ENCODE data around the gene CAPZA2. TPM values are rescaled to one million over a fixed set of nuclear protein-coding genes. Genes with fewer than 3 reads are reported as not detected.

CAPZA2 gene
- total and polyA plus RNA-seq, 2 experiments from 2014 or later = 49.1 to 106 TPM

GRCh38 chr7:116911801-116912200 lies 49.4 kb downstream of the CAPZA2 start (continued):
- TF ChIP-seq ZNF462 (CRISPR knock-in tag; IDR thresholded peaks at IDR 0.05) = no peak
- no peak for TF ChIP-seq ZNF331 (CRISPR knock-in tag; IDR thresholded peaks at IDR 0.05; ENCODE audit: low read depth)
- TF ChIP-seq EZH2phosphoT487 (IDR thresholded peaks at IDR 0.05; ENCODE audit: unreplicated experiment) = no peak
- TF ChIP-seq ZNF114 (CRISPR knock-in tag; IDR thresholded peaks at IDR 0.05) = no peak
- TF ChIP-seq CTCF (conservative IDR thresholded peaks at IDR 0.05; ENCODE audit: low read depth in 2 of 2) = no peak
- no peak for TF ChIP-seq ETS1 (IDR thresholded peaks at IDR 0.05)
- no peak for TF ChIP-seq NANOG (IDR thresholded peaks at IDR 0.05; ENCODE audit: borderline replicate concordance)

Data from GM23338 (cell line).